HTERT RPE-1 (cell line): ENCODE results near the gene MORN4.
"Not testable (repeated sequence)": the region's sequence is repeated elsewhere in the genome, so short reads cannot be mapped to it uniquely, and the experiment has no call there.

ENCODE experiments used
- in situ Hi-C: fragments of 300-500 bp; cut with MboI; formaldehyde crosslinking; loops from 4 replicates; pipeline ENCODE4 v1.14.3; 2020; ENCODE audit warnings: low sequenced_read_pairs

The MORN4 gene

DNA sequence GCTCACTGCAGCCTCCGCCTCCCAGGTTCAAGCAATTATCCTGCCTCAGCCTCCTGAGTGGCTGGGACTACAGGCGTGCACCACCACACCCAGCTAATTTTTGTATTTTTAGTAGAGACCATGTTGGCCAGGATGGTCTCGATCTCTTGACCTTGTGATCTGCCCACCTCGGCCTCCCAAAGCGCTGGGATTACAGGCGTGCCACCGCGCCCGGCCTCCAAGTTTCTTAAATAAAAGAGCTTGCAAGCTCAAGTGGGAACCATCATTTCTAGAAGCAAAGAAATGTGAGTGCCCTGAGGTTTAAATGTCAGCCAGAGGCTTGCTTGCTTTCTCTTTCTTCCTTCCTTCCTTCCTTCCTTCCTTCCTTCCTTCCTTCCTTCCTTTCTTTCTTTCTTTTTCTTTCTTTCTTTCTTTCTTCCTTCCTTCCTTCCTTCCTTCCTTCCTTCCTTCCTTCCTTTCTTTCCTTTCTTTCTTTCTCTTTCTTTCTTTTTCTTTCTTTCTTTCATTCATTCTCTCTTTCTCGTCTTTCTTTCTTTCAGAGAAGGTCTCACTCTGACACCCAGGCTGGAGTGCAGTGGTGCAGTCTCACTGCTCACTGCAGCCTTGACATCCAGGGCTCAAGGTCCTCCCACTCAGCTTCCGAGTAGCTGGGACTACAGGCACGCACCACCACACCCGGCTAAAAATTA is 9.3 kb upstream of the MORN4 start:
- in situ Hi-C loops, result not testable (repeated sequence)

- in situ Hi-C loops, result no loop called here
Measured at GRCh38 chr10:97640868-97641811, 7.8 kb upstream of the MORN4 start.

DNA sequence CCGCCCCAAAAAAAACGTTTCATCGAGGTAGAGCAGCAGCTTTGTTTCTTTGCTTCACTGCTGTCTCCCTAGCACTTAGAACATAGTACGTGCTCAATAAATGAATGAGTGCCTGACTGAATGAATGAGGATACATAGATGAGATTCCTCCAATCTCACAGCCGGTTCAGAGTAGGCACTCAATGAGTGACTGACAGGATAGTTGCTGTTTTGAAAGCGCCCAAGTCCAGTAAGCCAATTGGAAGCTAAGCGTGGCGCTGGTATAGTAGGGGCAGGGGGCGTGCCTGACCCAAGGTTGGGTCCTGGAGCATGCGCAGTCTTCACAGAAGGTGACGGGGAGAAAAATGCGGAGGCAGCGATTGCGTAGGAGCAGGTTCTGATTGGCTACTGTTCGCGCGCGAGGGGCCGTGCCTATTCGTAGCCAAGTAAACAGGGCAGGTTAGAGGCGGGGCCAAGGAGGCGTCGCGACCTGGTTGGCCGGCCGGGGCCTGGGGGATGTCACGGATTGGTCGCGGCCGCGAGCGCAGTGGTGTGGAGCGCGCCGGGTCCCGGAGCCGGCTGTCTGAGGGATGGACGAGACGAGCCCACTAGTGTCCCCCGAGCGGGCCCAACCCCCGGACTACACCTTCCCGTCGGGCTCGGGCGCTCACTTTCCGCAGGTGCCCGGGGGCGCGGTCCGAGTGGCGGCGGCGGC is 7.0 kb upstream of the MORN4 start, which contains the start of gene PI4K2A:
TSS of gene PI4K2A (plus strand) at position 498 of the 694 bp plus-strand sequence. CDS start at position 570, 72 bp downstream.
- in situ Hi-C loops, result no loop called here

DNA sequence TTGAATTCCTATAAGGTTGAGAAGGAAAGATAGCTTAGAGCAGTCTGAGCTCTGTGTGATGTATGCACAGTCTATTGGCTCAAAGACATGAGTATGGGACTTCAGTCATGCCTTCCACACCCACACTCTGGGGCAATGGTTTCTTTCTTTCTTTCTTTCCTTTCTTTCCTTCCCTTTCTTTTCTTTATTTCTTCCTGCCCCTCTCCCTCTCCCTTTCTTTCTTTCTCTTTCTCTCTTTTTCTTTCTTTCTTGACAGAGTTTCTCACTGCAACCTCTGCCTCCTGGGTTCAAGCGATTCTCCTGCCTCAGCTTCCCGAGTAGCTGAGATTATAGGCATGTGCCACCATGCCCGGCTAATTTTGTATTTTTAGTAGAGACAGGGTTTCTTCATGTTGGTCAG is 5.8 kb upstream of the MORN4 start:
- in situ Hi-C loops, result not testable (repeated sequence)

- in situ Hi-C loops, result no loop called here
Measured at GRCh38 chr10:97635577-97635976, 2.3 kb upstream of the MORN4 start.

GRCh38 chr10:97633921-97634320 is 621 bp upstream of the MORN4 start:
- in situ Hi-C loops, result no loop called here

GRCh38 chr10:97631098-97631497 is 2.2 kb downstream of the MORN4 start:
- in situ Hi-C loops, result no loop called here

- in situ Hi-C loops, result no loop called here
Measured at GRCh38 chr10:97629289-97629688, 4.0 kb downstream of the MORN4 start.

DNA sequence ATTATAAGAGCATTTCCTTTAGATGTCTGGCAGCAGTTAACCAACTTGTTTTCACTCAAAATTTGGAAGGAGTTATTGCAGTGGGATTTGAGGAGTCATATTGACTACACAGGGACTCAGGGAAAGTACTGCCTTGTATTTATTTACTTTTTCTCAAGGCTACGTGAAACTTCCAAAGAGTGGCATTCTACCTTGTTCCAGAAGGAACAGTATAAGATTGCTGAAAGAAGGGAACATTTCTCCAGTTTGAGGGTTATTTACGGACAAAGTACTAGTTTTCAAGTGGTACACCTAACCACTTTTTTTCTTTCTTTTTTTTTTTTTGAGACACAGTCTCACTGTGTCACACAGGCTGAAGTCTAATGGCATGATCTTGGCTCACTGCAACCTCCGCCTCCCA is 5.1 kb downstream of the MORN4 start:
- in situ Hi-C loops, result no loop called here

DNA sequence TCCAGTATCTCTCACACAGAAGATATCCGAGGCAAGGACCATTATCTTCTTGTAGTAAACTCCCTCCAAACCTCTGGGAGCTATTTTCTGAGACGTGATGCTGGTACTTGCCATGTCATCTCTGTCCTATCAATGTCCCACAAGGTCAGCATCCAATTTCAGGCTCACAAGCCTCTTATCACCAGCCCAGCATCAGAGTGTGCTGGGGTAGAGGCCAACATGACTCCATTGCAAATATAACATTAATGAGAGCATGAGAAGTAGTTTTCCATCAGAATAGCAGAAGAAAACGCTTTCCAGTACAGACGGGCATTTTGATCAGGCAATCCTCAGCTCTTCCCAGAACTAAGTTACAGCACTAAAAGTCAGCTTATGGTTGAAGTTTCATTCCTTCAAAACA is 5.6 kb downstream of the MORN4 start:
- in situ Hi-C loops, result no loop called here

DNA sequence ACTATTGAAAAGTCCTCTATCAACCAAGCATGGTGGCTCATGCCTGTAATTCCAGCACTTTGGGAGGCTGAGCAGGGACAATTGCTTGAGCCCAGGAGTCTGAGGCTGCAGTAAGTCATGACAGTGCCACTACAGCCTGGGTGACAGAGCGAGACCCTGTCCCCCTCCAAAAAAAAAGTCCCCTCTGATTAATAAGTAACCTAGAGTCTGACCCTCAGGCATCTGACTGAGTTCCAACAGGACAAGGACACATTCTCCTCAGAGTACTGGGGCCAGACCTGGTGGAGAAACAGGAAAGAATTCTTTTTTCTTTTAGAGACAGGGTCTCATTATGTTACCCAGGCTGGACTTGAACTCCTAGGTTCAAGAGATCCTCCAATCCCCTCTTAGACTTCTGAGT is 10.0 kb downstream of the MORN4 start:
- in situ Hi-C loops, result no loop called here

- in situ Hi-C loops, result no loop called here
Measured at GRCh38 chr10:97618733-97619132, 14.6 kb downstream of the MORN4 start.

- in situ Hi-C loops, result no loop called here
Measured at GRCh38 chr10:97618285-97618684, 15.0 kb downstream of the MORN4 start.

- in situ Hi-C loops, result no loop called here
Measured at GRCh38 chr10:97612386-97612785, 20.9 kb downstream of the MORN4 start.

- in situ Hi-C loops, result no loop called here
Measured at GRCh38 chr10:97611473-97611872, 21.8 kb downstream of the MORN4 start.

GRCh38 chr10:97608991-97609561 is 24.2 kb downstream of the MORN4 start:
- in situ Hi-C loops, result no loop called here

DNA sequence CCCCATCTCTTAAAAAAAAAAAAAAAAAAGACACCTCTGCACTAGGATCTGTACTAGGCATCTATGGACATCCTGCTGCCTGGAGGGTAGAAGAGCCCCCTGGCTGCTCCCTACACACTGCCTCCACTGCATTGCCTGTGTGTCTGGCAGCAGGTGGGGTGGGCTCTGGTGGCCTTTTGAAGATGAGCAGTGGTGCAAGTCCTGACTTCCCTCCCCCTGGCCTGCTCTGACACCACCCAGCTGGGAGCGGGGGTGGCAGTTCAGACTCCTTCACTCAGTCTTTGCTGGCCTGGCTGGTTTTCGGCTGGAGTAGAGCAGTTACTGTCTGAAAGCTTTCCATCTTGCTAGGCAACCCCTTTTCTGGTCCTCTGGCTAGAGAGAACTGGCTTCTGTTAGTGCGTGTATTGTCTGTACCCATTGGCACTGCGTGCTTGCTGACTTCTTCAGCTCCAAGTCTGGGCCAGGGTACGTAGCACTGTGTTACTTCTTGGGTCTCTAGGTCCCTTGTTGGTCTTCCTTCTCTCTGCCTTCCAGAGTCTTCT is 26.1 kb downstream of the MORN4 start:
- in situ Hi-C loops, result no loop called here

DNA sequence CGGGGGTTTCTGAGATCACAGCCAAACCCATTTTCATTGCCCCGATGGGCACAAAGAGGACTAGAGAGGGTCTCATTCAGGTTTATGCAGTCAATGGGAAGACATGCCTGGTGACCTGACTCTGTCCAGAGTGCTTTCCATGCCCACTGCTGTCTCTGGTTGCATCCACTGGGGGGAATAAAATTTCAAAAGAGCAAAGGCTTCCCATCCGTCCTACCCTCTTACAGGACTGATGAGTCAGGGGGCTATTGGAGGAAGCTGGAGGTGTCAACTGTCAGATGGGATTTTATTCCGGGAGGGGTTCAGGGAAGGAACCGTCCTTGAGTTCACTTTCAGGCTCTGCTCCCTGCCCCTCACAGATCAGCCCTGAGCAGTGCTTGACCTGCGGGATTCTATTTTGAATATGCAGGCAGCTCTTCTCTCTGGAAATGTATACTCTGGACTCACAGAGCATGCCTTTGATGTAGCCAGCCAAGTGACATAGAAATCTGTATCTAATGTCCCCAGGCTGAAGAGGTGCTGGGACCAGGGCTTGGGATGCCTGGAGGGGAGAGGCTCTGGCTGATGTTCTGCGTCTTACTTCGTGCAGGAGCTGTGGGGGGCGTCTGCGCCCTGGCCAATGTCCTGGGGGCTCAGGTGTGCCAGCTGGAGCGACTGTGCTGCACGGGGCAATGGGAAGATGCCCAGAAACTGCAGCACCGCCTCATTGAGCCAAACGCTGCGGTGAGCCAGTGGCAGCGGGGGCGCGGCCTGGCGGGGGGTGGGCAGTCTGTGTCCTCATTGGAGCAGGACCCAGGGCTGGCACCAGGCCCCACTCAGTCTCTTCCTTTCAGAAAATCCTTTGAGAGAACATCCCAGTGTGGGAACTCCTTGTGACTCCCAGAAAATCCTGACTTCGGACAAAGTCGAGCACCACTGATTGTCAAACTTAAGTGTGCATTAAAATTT is 31.8 kb downstream of the MORN4 start:
- in situ Hi-C loops, result no loop called here

DNA sequence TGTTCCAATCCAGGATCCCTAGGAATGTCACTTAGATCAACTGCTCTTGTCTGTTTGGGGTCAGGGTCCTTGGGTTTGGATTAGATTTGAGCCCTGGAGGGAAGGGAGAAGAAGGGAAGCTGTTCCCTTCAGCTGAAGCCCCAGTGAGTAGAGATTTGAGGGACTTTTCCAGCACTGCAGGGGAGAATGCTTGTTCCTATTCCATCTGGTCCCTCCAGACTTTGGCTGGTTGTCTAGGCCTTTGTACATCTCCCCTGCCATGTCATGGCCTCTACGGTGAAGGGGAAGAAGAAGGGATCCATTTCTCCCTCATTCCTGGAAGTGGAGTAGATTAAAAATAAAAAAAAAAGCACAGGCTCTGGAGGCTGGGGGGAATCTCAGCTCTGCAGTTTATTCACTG is 32.7 kb downstream of the MORN4 start:
- in situ Hi-C loops, result no loop called here

GRCh38 chr10:97599272-97599619 is 34.1 kb downstream of the MORN4 start:
- in situ Hi-C loops, result no loop called here
